Renal cortex interstitium (tissue), 11 donors: ENCODE data around the gene LRRC40. TPM values are rescaled to one million over a fixed set of nuclear protein-coding genes. Genes with fewer than 3 reads are reported as not detected.
"Not testable (repeated sequence)": the region's sequence is repeated elsewhere in the genome, so short reads cannot be mapped to it uniquely, and the experiment has no call there.

ENCODE experiments used
- DNase-seq, 11 donors: peaks; one replicate each; pipeline ENCODE4 v3.0.0-alpha.2; 2013; ENCODE audit warnings: low read depth in 9 of 11, low spot score in 4 of 11; ENCODE audit errors: extremely low read depth in 1 of 11
- polyA plus RNA-seq, 3 donors: library from polyadenylated mRNA; unstranded; fragments of 120-200 nt; gene quantifications; one replicate each; pipeline ENCODE4 v1.2.1, GENCODE V29; 2013; ENCODE audit not compliant: insufficient read length in 3 of 3

The LRRC40 gene
- polyA plus RNA-seq, 3 donors, result 23.4 to 27.5 (median 24.9) TPM

DNA sequence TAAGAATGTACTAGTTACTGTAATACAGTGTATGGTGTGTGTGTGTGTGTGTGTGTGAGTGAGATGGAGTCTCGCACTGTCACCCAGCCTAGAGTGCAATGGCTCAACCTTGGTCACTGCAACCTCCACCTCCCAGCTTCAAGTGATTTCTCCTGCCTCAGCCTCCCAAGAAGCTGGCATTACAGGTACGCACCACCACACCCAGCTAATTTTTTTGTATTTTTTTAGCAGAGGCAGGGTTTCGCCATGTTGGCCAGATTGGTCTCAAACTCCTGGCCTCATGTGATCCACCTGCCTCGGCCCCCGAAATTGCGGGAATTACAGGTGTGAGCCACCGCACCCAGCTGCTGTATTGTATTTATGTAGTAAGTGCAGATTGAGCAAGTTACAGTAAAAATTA is 2.9 kb upstream of the LRRC40 start:
- DNase-seq, result no peak

GRCh38 chr1:70207492-70207891 is 2.1 kb upstream of the LRRC40 start:
- DNase-seq, result no peak

DNA sequence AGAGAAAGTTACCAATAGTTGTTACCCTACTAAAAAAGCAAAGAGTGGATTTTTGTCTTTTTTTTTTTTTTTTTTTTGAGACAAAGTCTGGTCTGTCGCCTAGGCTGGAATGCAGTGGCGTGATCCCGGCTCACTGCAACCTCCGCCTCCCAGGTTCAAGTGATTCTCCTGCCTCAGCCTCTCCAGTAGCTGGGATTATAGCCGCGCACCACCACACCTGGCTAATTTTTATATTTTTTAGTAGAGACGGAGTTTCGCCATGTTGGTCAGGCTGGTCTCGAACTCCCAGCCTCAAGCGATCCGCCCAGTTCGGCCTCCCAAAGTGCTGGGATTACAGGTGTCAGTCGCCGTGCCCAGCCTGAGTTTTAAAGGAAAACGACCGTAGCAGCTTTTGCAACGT is 1.5 kb upstream of the LRRC40 start:
- not testable (repeated sequence) for DNase-seq

GRCh38 chr1:70205071-70205433 is 327 bp downstream of the LRRC40 start:
- peak in 1 of 11 donors; percentile 13 for DNase-seq

DNA sequence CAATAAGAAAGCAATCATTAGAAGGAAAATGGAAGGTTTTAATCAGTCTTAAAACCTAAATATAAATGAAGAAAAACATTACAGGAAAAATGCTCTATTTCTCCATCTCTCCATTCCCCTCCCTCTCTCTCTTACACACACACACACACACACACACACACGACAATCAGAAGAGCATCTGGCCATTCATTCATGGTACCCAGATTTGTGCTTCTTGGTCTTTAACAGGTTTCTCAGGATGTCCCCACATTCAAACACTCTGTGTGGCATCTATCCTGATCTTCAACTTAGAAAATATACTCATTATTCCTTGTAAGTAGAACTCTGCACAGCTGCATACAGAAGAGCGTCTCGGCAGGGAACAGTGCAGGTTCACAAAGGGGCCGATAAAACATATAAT is 779 bp downstream of the LRRC40 start:
- DNase-seq, result no peak

DNA sequence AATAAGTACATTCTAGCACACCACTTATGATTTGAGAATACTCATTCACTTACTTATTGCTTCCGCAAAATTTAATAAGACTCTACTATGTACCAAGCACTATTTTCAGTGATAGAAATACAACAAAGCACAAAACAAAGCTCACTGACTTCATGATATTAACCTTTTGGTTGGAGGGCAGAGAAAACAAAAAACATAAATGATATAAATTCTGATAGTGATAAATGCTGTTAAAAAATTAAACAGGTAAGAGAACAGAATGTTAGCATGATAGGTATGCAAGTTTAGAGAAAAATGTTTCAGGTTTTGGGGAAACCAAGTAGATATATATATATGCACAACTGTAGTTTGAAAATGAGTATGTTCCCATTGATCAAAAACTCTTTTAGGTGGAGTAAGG is 1.2 kb downstream of the LRRC40 start:
- DNase-seq, result no peak

- DNase-seq, result no peak
These were observed 3.1 kb downstream of the LRRC40 start for GRCh38 chr1:70202173-70202758.

DNA sequence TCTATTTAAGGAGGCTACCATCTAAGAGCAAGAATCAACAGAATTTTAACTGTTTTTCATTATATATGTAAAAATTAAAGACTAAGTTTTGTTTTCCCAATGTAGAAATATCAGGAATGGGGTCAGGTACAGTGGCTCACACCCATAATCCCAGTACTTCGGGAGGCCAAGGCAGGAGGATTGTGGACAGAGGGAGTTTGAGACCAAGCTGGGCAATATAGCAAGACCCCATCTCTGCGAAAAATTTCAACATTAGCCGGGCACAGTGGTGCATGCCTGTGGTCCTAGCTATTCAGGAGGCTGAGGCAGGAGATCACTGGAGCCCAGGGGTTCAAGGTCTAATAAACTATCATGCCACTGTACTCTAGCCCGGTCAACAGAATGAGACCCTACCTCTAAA is 5.3 kb downstream of the LRRC40 start:
- DNase-seq, result no peak

DNA sequence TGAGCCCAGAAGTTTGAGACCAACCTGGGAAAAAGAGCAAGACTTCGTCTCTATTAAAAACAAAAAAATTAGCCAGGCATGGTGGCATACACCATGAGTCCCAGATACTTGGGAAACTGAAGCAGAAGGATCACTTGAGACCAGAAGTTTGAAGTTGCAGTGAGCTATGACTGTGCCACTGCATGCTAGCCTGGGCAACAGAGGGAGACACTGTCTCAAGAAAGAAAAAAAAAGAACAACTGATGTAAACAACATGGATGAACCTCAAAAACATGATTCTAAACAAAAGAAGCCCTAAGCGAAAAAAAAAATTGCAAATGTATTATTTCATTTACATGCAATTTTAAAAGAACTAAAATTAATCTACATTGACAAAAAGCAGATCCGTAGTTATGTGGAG is 9.0 kb downstream of the LRRC40 start:
- DNase-seq, result no peak

- DNase-seq, result no peak
These were observed 10.0 kb downstream of the LRRC40 start for GRCh38 chr1:70195342-70195741.

- no peak for DNase-seq
These were observed 10.8 kb downstream of the LRRC40 start for GRCh38 chr1:70194601-70195000.

DNA sequence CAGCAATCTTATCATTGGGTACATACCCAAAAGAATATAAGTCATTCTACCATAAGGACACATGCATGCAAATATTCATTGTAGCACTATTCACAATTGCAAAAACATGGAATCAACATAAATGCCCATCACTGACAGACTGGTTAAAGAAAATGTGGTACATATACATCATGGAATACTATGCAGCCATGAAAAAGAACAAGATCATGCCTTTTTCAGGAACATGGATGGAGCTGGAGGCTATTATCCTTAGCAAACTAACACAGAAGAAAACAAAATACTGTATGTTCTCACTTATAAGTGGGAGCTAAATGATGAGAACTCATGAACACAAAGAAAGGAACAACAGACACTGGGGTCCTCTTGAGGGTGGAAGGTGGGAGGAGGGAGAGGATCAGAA is 12.9 kb downstream of the LRRC40 start:
- DNase-seq, result not testable (repeated sequence)

DNA sequence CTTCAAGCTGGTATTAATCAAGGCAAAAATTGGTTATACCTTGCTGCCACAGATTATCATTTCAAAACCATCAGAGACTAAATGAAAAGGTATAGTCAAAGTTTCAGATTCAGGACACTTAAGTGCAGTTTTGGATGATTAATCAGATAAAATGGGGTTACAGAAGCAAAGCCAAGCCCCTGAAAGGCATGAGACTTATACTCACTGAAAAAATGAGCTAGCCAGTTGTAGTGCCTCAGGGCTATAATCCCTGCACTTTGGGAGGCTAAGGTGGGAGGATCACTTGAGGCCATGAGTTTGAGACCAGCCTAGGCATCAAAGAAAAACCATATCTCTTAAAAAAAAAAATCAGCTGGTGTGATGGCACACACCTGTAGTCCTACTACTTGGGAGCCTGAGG is 15.2 kb downstream of the LRRC40 start:
- DNase-seq, result no peak

GRCh38 chr1:70188522-70188921 is 16.9 kb downstream of the LRRC40 start:
- no peak for DNase-seq

DNA sequence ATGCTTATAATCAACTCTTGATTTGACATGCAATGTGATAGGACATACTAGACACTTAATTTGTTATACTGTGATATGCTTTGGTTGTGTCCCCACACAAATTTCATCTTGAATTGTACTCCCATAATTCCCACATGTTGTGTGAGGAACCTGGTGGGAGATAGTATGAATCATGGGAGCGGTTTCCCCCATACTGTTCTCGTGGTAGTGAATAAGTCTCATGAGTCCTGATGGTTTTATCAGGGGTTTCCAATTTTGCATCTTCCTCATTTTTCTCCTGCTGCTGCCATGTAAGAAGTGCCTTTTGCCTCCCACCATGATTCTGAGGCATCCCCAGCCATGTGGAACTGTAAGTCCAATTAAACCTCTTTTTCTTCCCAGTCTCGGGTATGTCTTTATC is 20.2 kb downstream of the LRRC40 start:
- DNase-seq, result not testable (repeated sequence)

DNA sequence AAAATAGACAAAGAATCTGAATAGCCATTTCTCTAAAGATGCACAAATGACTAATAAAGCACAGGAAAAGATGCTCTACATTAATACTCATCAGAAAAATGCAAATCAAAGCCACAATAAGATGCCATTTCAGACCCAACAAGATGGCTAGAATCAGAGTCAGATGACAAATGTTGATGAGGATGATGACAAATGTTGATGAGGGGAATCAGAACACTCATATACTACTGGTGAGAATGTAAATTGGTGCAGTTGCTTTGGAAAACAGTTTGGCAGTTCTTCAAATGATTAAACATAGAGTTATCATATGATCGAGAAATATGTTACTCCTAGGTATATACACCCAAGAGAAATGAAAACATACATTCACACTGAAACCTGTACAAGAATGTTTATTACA is 33.9 kb downstream of the LRRC40 start:
- no peak for DNase-seq

DNA sequence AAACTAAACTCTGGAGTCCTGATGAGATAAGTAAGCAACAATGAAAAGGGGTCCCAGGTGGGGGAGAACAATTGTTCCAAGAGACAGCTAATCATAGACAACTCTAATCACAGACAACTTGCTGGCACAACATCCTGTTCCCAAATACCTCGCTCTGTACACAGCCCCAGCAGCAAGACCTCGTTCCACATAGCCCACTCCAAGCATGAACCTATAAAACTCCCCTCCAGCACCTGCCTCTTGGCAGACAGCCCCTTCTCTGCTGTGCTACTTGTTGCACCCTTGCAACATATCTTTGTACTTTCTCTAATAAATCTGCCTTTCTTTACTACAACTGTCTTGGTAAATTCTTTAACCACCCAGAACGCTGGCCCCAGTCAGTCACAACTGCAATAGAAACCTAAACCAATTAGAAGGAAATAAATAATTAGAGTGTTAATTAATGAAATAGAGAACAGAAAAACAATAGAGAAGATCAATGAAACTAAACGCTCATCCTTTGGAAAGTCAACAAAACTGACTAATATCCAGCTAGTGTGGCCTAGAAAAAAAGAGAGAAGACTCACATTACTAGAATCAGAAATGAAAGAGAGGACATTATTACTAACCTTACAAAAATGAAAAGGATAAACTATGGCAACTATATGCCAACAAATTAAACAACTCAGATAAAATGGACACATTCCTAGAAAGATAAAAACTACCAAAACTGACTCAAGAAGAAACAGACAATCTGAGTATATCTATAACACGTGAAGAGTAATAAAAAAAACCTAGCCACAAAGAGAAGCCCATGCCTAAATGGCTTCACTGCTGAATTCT is 36.1 kb downstream of the LRRC40 start:
- DNase-seq, result no peak

GRCh38 chr1:70168283-70168682 is 37.1 kb downstream of the LRRC40 start:
- DNase-seq, result no peak

DNA sequence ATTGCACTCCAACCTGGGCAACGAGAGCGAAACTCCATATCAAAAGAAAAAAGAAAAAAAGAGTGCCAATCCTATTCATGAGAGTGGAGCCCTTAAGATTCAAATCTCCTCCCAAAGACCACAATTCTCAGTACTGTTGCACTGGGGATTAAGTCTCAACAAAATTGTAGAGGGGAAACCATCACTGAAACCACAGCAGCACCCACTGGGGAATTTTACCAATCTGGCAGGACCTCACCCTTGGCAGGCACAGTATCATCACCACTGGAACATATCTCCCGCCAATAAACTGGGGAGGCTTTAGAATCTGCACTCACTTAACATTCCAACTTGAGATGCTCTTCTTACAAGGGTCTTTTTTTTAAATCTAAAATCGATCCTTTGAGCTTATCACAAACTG is 41.0 kb downstream of the LRRC40 start:
- no peak for DNase-seq

- DNase-seq, result no peak
These were observed 48.8 kb downstream of the LRRC40 start for GRCh38 chr1:70156529-70157120.

DNA sequence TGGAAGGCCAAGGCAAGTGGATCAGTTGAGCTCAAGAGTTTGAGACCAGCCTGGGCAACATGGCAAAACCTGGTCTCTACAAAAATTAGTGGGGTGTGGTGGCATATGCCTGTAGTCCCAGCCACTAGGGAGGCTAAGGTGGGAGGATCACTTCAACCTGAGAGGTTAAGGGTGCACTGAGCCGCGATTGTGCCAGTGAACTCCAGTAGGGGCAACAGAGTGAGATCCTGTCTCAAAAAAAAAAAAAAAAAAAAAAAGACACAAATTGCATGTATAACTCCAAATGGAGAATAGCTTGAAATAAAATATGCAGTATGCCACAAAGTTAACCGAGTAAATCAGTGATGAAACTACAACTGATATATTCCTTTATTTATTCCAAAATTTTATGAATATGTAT is 51.6 kb downstream of the LRRC40 start:
- no peak for DNase-seq
